VCaP (cell line): ENCODE results near the gene FRRS1L.
A peak's percentile ranks its signal among the peaks of the same experiment; 100 is the strongest.

Experiments
- H3K27ac ChIP-seq: fragments of 450-650 bp; 2 replicates; pipeline ENCODE4 v1.5.1; 2017
- TF ChIP-seq, protein P1 (sequence below): fragments of 450-650 bp; conservative IDR thresholded peaks from 2 replicates; pipeline ENCODE4 v1.5.1; 2017; ENCODE audit warnings: mild to moderate bottlenecking, moderate library complexity

FRRS1L gene

DNA sequence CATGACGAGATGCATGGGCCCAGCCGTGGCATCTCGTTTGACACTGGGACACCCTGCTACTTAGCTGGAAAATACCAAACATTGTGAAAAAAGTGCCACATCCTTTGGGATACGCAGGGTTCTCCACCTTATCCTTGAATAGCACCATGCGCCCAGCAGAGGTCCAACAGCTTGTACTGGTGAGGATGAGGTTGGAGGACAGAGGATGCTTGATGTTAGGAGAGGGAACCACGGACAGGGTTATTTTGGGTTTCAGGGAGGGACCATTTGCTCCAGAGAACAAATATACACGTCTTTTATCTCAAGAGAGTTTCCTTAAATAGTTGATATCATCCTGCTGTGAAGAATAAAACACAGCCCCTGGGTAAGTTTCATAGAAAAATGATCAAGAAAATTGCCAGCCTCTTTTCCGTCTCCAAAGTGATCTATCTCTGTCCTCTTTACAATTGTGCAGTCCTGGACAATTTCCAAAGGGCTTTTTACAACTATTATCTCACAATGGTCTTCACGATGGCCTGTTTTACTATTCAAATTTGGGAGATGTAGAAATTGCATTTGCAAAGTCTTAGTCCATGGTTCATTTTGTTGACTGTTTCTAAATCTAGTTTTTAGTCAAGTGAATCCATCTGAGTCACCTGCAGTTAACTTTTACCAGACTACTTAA is 19.9 kb upstream of the FRRS1L start:
- TF ChIP-seq, protein P1, sequence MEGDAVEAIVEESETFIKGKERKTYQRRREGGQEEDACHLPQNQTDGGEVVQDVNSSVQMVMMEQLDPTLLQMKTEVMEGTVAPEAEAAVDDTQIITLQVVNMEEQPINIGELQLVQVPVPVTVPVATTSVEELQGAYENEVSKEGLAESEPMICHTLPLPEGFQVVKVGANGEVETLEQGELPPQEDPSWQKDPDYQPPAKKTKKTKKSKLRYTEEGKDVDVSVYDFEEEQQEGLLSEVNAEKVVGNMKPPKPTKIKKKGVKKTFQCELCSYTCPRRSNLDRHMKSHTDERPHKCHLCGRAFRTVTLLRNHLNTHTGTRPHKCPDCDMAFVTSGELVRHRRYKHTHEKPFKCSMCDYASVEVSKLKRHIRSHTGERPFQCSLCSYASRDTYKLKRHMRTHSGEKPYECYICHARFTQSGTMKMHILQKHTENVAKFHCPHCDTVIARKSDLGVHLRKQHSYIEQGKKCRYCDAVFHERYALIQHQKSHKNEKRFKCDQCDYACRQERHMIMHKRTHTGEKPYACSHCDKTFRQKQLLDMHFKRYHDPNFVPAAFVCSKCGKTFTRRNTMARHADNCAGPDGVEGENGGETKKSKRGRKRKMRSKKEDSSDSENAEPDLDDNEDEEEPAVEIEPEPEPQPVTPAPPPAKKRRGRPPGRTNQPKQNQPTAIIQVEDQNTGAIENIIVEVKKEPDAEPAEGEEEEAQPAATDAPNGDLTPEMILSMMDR, result no peak
- no peak overlapping the region for H3K27ac ChIP-seq

DNA sequence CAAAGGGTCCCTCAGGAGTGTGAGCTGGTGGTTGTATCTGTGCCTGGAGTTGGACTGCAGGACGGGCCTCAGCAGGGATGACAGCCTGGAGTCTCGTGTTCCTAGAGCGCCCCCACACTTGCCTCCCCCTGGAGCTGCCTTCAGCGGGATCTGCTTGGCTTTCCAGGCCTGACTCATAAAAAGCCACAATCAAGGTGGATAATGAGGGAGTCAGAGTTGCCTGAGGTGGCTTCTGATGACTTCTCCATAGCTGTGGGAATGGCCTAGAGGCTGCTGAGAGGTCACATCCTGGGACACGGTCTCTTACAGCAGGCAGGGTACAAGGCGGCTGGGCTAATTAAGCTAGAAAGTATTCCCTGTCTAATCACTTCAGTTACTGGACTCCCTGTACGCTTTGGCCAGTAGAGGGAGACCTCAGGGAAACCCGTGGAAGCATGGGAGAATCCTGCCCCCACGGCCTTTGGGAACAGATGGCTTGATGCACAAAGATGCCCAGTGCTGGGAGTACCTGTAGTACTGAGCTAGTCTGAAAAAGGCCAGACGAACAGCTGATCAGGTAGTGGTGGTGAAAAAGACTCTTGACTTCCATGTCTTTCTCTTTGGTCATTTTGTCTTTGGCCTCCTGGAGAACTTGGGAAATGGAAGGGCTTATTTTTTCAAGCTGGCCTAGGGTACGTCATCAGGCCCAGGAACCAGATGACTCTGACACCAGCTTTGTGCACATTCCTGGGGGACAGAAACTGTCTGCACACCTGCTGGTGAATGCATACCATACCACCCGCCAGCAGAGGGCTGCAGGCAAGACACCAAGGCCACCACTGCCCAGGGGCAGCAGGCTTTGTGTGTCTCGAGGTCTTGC is 16.1 kb upstream of the FRRS1L start:
- no peak overlapping the region; the same call in 1 of the 2 replicates for H3K27ac ChIP-seq
- TF ChIP-seq, protein P1, result peak; percentile 90

DNA sequence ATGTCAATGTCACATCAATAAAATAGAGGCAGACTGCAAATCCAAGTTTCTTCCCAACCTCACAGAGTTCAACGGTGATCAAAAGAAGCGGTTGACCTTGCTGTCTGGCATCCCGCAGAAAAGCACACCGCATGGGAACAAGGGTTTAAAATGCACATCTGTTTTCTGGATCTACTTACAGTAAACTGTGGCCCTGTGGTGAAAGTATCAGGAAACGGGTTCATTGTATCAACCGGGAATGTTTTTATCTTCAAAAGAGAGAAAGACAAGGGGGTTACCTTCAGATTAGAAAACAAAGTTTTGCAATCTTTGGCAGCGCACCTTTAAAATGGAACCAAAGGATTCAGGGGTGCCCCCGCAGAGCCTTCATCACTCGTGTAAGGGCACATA is 15.5 kb upstream of the FRRS1L start:
- TF ChIP-seq, protein P1, result no peak
- no peak overlapping the region; the same call in 1 of the 2 replicates for H3K27ac ChIP-seq

DNA sequence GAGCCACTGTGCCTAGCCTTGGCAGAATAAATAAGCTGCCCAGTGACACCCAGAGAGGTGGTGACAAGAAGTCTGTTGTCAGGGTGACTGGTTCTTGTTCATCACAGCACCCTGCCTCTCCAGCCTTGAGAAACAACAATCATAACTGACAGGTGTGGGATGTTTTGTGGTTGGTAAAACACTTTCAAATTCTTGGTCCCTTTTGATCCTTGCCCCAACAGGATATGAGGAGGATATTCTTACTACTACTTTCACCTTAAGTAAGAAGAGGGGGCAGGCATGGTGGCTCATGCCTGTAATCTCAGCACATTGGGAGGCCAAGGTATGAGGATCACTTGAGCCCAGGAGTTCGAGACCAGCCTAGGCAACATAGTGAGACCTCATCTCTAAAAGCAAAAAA is 14.2 kb upstream of the FRRS1L start:
- TF ChIP-seq, protein P1, result no peak
- no peak overlapping the region for H3K27ac ChIP-seq

DNA sequence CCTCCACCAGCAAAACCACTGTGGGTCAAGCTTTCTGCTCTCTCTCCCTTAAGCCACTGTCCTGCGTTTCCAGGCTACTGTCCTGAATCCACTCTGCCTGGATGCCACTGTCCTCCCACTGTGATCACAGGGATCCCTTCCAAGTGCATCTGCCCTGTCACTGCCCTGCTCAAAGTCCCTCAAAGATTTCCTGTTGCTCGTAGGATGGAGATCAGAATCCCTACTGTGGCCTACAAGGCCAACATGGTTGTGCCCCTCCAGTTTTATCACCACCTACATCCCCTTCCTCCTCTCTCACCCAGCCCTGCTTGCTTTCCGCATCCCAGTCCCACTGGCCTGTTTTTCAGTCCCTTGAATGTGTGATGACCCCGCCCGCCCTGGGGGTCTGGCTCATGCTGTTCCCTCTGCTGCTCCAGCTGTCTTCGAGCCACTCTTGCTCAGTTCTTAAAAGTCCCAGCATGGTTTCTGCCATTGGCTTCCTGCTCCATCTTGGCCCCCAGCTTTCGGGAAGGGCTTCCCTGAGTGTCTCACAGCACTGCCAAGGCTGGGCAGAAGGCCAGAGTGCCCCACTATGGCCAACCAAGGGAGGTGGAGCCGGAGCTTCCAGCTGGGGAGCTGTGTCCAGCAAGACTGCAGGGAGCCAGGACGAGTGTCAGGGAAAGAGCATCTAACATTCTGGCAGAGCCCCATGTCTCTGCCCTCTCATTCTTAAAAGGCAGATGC is 12.9 kb upstream of the FRRS1L start:
- TF ChIP-seq, protein P1, result no peak
- H3K27ac ChIP-seq, result no peak overlapping the region

DNA sequence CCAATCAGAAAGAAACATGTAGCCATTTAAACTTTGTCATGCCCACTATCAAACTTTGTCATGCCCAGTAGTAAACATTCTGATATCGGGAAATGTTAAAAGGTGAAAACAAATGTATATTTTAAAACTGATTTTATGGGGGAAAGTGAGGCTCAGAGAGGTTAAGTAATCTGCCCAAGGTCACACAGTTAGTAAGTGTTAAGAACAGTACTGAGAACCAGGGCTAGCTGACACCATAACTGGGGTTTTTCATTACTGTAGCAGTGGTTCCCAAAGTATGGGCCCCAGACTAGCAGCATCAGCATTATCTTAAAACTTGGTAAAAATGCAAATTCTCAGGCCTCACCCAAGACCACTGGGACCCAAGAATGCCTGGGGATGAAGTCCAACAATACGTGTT is 9.9 kb upstream of the FRRS1L start:
- TF ChIP-seq, protein P1, result no peak

DNA sequence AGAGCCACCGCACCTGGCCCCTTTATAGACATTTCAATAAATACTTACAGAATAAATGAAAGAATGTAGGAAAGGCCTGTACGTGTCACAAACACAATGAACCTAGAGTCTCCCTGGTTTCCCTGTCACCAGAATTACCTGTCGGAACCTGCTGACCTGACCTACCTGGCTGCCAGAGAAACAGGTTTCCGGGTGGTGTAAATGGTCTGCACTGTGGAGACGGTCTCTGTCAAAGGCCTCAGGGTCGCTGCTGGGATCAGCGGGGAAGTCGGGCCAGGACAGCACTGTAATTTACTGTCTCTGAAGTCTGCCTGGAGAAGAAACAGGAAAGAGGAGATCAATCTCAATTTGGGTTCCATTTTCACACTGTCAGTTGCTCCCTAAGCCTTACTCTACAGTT is 9.3 kb upstream of the FRRS1L start:
- no peak overlapping the region for H3K27ac ChIP-seq

More for the DNA sequence above, 9.9 kb upstream of the FRRS1L start:
- no peak overlapping the region for H3K27ac ChIP-seq

More for the DNA sequence above, 9.3 kb upstream of the FRRS1L start:
- TF ChIP-seq, protein P1, result no peak
